Measurements from ENCODE around the gene CABP4.

Gene CABP4

DNA sequence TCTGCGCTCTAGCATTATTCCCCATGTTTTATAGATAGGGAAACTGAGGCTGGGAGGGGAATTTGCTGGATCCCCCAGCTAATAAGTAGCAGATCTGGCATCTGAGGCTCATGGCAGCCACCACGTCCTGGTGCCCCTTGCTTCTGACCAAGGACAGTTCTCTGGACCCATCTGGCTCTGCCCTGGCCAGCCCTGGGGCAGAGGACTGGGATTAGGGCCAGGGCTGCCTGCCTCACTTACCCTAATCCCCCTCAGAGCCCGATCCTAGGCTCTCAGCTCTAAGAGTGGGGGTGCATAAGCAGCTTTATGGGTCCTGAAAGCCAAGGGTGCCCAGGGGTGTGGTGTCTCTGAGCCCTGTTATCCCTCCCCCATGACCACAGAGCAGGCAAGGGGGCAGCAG, at the start of gene CABP4:
CABP4 (plus strand) TSS at position 301 of the 400 bp plus-strand sequence; CDS start at position 371, 70 bp downstream.
- no peak for DNase-seq

DNA sequence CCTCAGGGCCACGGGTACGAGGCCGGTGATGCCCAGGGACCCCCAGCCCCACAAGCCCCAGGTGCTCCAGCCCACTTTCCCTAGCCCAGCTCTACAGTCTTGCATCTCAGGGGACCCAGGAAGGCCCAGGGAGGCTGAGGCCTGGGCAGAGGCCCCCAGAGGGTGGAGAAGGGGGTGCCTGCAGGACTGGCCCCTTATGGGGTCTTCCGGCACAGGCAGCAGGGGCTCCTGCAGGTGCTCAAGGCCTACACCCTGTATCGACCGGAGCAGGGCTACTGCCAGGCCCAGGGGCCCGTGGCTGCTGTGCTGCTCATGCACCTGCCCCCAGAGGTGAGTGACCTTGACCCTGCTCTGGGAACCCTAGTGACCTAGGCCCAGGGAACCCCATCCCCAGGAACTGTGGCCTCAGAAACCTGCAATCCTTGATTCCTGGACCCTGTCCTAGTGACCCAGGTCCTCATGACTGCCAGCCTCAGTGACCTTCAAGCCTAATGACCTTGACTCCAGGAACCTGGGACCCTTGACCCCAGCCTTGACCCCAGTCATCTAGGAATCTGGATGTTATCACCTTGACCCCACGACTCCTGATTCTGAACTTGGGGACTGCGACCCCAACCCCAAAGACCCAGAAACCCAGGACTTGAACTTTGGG, 49.3 kb upstream of the CABP4 start:
- DNase-seq: no peak

DNA sequence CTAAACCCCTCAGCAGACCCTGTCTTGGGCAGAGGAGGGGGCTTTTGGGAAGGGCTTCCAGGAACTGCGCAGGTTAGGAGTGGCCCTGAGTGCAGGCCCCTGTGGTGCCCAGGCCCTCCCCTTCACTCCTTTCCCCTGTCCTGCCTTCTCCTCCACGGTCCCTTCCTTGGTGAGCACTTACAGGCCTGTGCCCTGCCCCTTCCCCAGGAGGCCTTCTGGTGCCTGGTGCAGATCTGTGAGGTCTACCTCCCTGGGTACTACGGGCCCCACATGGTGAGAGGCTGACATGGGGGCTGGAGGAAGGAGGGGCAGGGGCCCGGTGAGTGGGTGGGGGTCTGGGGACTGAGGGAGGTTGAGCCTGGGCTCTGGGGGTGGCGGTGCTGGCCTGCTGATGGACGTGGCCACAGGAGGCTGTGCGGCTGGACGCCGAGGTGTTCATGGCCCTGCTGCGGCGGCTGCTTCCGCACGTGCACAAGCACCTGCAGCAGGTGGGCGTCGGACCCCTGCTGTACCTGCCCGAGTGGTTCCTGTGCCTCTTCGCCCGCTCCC, 48.7 kb upstream of the CABP4 start:
- DNase-seq: no peak

DNA sequence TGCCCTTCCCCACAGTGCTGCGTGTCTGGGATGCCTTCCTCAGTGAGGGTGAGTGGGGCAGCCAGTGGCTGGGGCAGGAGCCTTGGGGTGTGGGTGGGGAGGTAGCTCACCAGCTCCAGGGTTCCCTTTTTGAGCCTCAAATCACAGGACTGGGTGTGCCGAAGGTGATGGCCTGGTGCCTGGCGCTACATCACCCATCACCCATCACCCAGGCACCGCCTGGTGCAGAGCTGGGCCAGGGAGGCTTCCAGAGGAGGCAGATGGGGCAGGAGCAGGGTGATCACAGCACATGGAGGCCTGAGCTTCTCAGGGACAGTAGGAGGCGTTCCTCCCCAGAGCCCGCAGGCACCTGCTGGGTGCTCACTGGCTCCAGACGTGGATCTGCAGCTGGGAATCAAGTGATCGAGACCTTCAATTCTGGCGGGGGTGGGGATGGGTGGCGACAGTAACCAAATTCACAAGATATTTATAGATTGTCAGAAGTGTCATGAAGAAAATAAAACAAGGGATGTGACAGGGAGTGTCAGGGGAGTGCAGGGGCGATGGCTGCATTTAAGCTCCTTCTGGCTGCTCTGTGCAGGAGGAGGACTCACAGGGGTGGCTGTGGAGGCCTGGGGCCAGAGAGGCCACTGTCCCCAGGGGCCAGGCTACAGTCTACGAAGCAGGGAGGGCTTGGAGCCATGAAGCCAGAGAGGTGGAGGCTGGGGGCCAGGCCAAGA, 48.0 kb upstream of the CABP4 start:
- no peak for DNase-seq

DNA sequence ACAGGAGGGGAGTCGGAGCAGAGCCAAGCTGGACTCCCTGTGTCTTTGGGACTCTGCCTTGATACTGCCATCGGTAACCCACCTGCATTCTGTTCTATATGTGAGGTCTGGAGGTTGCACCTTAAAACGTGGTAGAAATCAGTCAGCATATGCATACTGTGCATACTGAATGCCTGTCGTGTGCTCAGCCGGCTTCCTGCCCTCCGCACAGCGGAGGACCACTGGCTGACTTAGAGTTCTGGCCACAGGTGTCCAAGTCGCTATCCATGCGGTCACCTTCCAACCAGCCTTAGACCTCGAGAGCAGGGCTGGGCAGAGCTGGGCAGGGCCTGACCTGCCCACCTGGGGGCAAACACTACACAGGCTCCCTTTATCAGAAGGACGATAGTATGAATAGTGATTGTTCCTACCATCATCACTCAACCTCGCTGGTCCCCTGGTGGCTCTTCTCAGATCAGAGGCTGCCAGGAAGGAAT, 47.4 kb upstream of the CABP4 start:
- DNase-seq: no peak

DNA sequence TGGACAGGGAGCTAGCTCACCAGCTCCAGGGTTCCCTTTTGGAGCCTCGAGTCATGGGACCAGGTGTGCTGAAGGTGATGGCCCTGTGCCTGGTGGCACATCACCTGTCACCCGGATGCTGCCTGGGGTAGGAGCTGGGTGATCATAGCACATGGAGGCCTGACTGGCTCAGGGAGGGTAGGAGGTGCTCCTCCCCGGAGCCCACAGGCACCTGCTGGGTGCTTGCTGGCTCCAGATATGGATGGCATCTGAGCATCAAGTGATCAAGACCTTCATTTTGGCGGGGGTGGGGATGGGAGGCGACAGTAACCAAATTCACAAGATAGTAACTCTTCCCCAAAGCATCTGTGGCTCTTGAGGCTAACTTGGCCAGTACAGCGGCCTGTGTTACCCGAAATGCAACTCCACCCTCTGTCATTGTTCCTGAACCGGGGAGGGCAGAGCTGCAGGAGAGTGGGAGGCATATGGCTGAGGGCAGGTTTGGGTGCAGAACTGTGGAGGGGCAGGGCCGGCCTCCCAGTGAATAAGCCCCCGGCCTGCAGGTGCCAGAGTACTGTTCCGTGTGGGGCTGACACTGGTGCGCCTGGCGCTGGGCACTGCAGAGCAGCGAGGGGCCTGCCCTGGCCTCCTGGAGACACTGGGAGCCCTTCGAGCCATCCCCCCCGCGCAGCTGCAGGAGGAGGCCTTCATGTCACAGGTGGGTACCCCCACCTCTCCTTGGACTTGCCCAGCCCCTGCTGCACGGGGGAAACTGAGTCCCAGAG, 46.5 kb upstream of the CABP4 start:
- no peak for DNase-seq

DNA sequence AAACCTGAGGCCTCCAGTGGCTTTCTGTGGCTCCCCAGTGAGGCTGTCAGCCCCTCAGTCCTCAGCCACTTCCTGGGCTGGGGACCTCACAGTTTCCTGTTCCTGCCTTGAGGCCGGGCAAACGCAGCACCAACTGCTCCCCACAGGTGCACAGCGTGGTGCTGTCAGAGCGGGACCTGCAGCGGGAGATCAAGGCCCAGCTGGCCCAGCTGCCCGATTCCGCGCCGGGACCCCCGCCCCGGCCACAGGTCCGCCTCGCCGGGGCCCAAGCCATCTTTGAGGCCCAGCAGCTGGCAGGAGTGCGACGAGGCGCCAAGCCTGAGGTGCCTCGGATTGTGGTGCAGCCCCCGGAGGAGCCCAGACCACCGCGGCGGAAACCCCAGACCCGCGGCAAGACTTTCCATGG, 45.9 kb upstream of the CABP4 start:
- peak; percentile 54 for DNase-seq

DNA sequence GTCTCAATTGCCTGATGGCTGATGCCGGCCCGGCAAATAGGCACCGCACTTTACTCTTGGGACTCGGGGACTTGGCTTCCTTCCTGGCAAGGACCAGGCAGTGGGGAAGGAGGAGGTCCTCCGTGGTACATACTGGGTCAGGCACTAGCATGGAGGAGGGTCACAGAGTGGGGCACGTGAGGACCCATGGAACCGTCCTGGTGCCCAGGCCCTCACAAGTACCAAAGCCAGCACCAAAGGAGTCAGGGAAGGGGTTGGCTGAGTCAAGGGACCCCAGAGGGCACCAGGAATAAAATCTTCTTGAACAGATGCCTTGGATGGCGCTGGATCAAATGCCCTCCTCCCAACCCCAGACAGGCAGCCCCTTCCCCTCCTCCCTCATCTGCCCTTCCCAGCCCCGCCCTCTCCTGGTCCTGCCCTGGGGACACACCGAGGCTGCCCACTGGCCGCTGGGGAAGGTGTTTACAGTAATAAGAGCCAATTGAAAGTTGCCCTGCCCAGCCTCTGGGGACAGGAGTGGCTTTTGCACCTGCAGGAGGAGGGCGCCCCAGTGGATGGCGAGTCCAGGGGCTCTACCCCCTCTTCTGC, 45.3 kb upstream of the CABP4 start:
- no peak for DNase-seq

DNA sequence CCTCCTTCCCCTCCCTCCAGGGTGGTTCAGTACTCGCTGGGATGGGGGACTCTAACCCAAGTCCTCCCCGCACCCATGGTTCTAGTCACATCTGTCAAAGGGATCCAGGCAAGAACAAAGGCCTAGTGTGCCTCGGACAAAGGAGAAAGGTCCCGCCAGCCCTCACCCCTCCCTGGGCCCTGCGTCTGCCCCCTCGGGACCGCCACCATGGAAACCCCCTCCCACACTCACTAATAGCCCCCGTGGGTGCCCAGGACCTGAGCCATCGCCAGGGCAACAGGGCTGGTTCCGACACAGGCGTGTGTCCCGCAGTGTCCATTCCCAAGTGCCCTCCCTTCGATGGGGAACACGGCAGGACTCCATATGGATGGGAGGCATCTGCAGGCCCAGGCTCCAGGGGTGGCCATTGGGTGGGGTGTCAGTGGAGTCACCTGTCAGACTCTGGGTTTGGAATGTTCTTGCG, 44.8 kb upstream of the CABP4 start:
- DNase-seq: no peak

DNA sequence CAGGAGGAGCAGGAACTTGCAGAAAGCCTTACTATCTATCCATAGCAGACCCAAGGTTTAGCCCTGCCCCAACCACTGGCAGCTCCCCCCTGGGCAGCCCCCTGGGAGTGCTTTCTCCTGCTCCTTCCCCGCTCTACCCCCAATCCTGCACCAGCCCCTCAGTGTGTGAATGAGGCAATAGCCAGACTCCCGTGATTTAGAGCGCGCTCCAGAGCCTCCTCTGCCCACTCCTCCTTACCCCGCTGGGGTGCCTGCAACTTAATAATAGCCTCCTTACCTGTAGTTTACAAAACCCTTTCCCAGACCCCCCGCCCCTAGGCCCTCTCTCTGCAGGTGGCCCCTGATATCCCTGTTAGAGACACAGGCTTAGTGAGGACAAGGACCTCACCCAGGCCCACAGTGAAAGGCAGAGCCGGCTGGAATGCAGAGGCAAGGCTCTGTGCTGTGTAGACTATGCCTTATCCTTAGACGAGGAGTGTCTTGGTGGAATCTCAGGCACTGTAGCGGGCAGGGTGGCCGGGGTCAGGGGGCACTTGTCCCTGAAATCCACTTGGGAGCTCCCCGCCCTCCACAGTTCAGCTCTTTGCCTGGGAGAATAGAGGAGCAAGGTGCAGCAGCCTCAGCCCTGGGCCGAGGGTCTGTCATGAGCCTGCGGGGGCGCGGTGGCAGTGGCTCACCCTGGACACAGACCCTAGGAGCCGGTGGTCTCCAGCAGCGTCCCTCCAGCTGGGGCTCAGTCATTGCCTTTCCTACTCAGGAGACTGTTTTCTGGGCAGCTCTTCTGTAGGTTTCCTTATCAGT, 44.0 kb upstream of the CABP4 start:
- no peak for DNase-seq

DNA sequence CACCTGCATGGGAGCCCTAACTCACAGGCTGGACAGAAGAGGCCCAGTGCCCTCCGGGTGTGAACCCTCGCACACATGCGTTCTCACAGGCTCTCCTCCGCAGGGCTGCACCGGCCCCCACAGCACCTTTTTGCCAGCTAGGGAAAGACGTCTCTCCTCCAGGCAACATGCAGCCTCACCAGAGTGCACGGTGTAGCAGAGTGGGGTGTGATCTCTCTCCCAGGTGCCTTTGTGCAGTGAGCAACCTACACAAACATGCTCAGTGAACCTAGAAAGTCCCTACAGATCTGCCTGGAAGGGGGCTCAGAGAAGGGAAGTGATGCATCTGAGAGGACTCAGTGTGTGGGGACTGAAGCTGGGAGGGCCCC, 43.4 kb upstream of the CABP4 start:
- no peak for DNase-seq

DNA sequence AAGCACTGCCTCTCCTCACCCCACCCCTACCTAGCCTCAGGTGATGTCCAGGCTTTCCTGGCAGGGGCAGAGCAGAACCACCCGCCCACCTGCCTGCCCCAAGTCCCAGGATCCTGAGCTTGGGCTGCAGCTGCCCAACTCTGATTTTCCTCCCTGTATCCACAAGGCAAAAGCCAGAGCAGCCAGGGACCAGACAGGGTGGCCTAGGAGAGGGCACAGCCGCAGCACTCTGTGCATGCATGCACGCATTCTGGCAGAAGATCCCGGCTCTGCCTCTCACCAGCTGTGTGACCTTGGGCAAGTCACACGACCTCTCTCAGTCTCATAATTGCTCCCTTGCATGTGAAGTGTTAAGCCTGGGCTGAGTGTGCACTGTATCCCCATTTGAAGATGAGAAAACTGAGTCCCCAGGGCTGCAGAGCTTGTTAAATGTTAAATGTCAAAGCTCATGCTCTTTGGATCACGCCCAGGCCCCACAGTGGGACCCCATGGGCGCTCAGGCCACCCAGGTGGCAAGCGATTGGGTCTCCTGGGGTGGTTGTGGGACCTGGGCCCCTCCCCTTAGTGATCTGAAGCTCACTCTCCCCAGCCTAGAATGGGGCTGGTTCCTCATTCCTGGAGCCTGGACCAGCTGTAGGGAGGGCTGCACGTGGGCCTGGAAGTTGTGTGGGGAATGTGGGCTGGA, 42.5 kb upstream of the CABP4 start:
- no peak for DNase-seq

DNA sequence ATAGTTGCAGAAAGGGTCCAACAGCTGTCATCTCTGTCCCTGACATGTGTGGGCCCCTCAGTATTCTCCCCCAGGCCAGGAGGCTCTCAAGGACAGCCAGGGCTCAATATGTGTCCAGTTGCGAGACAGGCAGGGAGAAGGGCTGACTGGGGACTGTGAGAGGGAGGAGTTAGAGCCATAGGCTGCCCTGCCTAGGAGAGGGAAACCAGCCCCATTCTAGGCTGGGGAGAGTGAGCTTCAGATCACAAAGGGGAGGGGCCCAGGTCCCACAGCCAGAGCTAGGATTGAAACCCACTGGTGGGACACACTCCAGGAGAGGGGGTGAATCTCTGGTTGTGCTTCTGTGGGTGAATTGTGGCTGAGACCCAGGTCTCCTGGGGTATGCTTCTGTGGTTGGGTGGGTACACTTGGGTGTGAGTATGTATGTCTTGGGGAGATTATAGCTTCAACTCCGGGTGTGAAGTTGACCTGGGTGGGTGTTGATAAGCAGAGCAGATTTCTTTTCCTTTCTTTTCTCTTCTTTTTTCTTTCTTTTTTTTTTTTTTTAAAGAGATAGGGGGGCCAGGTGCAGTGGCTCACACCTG, 41.8 kb upstream of the CABP4 start:
- DNase-seq: no peak

DNA sequence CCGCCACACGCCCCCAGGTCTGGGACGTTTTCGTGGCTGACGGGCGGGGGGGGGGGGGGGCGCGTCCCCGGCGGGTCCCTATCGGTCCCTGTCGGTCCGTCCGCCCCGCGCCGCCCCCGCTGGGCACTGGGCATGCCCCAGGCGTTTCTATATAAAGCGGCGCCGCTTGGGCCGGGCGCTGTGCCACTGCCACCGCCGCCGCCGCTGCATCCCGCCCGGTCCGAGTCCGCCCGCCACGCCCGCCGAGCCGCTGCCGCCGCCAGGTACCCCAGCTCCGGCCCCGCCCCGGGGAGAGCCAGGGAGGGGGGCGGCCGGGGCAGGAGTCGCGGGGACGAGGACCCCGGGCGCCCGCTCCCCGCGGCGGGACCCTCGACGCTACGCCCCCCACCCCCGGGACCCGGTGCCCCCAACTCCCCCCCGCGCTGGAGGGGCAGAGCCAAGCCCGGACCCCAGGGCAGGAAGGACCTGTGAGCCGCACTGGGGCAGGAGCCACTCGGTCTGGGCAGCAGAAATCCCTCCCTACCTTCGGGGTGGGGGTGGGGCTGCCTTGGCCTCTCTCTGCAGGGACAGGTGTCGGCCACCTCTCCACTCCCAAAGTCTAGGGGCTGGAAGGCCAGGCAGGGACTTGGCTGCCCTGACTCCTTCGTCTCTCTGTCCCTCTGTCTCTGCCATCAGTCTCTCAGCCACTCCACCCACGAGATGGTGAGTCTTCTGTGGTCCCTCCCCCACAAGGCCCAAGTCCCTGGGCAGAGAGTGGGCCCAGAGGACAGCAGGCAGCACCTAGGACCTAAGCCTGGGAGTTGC, 39.5 kb upstream of the CABP4 start, which contains the start of gene CARNS1:
CARNS1 (plus strand) TSS at position 178 of the 804 bp plus-strand sequence; CDS start at position 700, 522 bp downstream.
- no peak for DNase-seq

DNA sequence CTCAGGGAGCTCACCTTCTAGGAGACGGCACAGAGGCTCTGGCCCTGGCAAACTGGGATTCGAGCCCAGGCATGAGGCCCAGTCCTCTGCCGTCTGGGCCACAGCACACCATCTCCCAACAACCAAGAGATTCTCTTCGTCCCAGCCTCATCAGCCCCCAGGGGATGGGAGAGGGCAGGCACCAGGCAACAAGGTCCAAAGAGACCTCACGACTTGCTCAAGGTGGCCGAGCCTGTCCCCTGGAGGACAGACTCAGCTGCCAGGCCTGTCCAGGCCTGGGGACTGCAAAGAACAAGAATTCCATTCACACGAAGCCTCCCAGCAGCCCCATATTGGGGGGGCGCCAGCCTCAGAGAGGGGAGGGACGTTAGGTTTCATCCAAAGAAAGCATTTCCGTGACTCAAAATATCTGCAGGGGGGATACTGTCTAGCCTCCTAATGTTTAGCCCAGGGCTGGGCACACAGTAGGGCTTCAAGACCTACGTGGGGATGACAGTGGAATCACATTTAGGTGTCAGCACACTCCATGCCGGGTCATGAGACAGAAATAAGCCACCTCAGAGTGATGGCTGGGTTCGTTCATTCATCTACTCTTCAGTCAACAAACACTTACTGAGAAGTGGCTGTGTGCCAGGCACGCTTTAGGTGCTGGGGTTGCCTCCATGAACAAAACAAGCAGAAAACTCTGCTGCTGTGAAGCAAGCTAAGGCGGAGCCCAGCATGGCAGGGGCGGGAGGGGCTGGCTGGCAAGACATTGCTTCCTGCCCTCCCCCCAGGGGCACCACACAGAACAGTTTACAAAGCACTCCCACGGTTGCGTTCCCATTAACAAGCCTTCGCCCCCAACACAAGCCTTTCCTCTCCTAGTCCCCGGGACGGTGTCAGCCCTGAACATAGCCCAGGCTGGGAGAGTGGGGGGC, 38.5 kb upstream of the CABP4 start:
- DNase-seq: peak; percentile 73

DNA sequence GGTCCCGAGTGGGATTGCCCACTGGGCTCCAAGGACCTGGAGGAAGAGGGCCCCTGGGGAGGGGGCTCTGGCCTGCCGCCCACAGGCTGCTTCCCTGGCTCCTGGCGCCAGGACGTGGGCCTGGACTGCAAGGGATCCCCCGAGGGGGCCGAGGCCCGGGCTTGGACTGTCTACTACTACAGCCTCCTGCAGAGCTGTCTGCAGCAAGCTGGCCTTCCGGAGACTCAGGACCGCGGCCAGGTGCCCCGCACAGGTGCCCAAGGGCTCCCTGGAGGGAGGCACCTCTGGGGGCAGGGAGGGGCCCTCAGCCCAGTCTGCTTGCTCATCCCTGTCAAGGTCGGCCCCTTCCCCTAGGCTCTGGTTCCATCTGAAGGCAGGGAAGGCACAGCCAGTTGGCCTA, 37.7 kb upstream of the CABP4 start:
- no peak for DNase-seq

DNA sequence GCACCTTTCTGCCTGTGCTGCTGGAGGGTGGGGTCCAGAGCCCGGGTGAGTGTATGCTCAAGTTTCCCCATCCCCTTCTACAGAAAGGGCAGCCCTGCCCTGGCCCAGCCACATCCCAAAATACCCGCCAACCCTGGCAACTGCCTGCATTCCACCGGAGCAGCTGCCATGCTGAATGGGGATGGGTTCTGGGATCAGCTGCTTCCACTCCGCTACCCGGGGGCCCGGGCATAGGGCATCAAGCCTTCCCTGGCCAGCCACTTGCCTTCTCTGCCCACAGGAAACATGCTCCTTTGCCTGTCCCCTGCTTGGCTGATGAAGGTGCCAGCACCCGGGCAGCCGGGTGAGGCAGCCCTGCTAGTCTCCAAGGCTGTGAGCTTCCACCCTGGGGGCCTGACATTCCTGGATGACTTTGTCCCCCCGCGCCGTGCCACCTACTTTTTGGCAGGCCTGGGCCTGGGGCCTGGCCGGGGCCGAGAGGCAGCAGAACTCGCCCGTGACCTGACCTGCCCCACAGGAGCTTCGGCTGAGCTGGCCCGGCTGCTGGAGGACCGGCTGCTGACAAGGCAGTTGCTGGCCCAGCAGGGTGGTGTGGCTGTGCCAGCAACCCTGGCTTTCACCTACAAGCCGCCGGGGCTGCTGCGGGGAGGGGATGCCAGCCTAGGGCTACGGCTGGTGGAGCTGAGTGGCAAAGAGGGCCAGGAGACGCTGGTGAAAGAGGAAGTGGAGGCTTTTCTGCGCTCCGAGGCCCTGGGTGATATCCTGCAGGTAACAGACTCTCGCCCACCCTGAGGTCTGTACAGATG, 36.5 kb upstream of the CABP4 start:
- DNase-seq: no peak
